ENCODE data around the gene OPRL1.

OPRL1 gene

GRCh38 chr20:64041781-64042053 lies 38.2 kb upstream of the OPRL1 start:
- DNase-seq (ENCODE audit: insufficient read length, low spot score), result no peak
- FAIRE-seq, result no peak

- FAIRE-seq (peak; percentile 40), DNase-seq (ENCODE audit: insufficient read length, low spot score) (no peak)
Observed at GRCh38 chr20:64042054-64042781, 37.7 kb upstream of the OPRL1 start.

GRCh38 chr20:64043768-64044167 lies 36.1 kb upstream of the OPRL1 start:
- DNase-seq (ENCODE audit: insufficient read length, low spot score), result no peak
- FAIRE-seq, result no peak

GRCh38 chr20:64044484-64045247 lies 35.2 kb upstream of the OPRL1 start:
- DNase-seq (ENCODE audit: insufficient read length, low spot score), result peak; percentile 94
- FAIRE-seq, result peak; percentile 96

- DNase-seq (ENCODE audit: insufficient read length, low spot score) (no peak), FAIRE-seq (peak; percentile 92)
Observed at GRCh38 chr20:64045346-64046011, 34.4 kb upstream of the OPRL1 start.

- FAIRE-seq (peak; percentile 76), DNase-seq (ENCODE audit: insufficient read length, low spot score) (no peak)
Observed at GRCh38 chr20:64047046-64047389, 32.9 kb upstream of the OPRL1 start.

GRCh38 chr20:64047968-64048401 lies 31.9 kb upstream of the OPRL1 start:
- no peak for DNase-seq (ENCODE audit: insufficient read length, low spot score)
- peak; percentile 31 for FAIRE-seq

- DNase-seq (ENCODE audit: insufficient read length, low spot score), result no peak
- no peak for FAIRE-seq
Observed at GRCh38 chr20:64048402-64049044, 31.4 kb upstream of the OPRL1 start.

- no peak for DNase-seq (ENCODE audit: insufficient read length, low spot score)
- FAIRE-seq, result peak; percentile 78
Observed at GRCh38 chr20:64049060-64049877, 30.6 kb upstream of the OPRL1 start, which contains the start of gene SOX18. Gene SOX18, minus strand, starts transcription at chr20:64049639. Its CDS starts 123 bp downstream, at chr20:64049516.

- FAIRE-seq (no peak), DNase-seq (ENCODE audit: insufficient read length, low spot score) (no peak)
Observed at GRCh38 chr20:64049878-64050260, 30.0 kb upstream of the OPRL1 start.

- DNase-seq (ENCODE audit: insufficient read length, low spot score), result no peak
- FAIRE-seq, result no peak
Observed at GRCh38 chr20:64050261-64051032, 29.4 kb upstream of the OPRL1 start.

- FAIRE-seq (no peak), DNase-seq (ENCODE audit: insufficient read length, low spot score) (no peak)
Observed at GRCh38 chr20:64051033-64051452, 28.8 kb upstream of the OPRL1 start.

- no peak for DNase-seq (ENCODE audit: insufficient read length, low spot score)
- FAIRE-seq, result peak; percentile 82
Observed at GRCh38 chr20:64051561-64052325, 28.1 kb upstream of the OPRL1 start.

GRCh38 chr20:64052326-64052722 lies 27.6 kb upstream of the OPRL1 start:
- no peak for FAIRE-seq
- DNase-seq (ENCODE audit: insufficient read length, low spot score), result no peak

GRCh38 chr20:64052987-64053840 lies 26.7 kb upstream of the OPRL1 start:
- FAIRE-seq (no peak), DNase-seq (ENCODE audit: insufficient read length, low spot score) (no peak)

- FAIRE-seq (no peak), DNase-seq (ENCODE audit: insufficient read length, low spot score) (no peak)
Observed at GRCh38 chr20:64053841-64054661, 25.8 kb upstream of the OPRL1 start.

- DNase-seq (ENCODE audit: insufficient read length, low spot score) (no peak), FAIRE-seq (no peak)
Observed at GRCh38 chr20:64055396-64055892, 24.4 kb upstream of the OPRL1 start.

Measured in HTR-8/SVneo (cell line).